Rectal smooth muscle tissue (tissue), 1 donor: ENCODE measurements around the gene CCDC127.
"Not testable (repeated sequence)": the region's sequence is repeated elsewhere in the genome, so short reads cannot be mapped to it uniquely, and the experiment has no call there.

Source experiments
- H3K27ac ChIP-seq: one replicate; pipeline ENCODE4 v1.7.0; 2013; ENCODE audit warnings: low read depth, low read length, inconsistent platforms
- H3K27me3 ChIP-seq: one replicate; pipeline ENCODE4 v1.7.0; 2013; ENCODE audit warnings: low read length; ENCODE audit not compliant: control insufficient read depth, insufficient read depth
- H3K36me3 ChIP-seq: one replicate; pipeline ENCODE4 v1.7.0; 2013; ENCODE audit warnings: low read length; ENCODE audit not compliant: control insufficient read depth, insufficient read depth
- H3K4me1 ChIP-seq: one replicate; pipeline ENCODE4 v1.7.0; 2013; ENCODE audit warnings: low read length; ENCODE audit not compliant: control insufficient read depth, insufficient read depth
- H3K4me3 ChIP-seq: one replicate; pipeline ENCODE4 v1.7.0; 2013; ENCODE audit warnings: low read length
- H3K9ac ChIP-seq: one replicate; pipeline ENCODE4 v1.7.0; 2013; ENCODE audit warnings: low read length

Gene CCDC127

DNA sequence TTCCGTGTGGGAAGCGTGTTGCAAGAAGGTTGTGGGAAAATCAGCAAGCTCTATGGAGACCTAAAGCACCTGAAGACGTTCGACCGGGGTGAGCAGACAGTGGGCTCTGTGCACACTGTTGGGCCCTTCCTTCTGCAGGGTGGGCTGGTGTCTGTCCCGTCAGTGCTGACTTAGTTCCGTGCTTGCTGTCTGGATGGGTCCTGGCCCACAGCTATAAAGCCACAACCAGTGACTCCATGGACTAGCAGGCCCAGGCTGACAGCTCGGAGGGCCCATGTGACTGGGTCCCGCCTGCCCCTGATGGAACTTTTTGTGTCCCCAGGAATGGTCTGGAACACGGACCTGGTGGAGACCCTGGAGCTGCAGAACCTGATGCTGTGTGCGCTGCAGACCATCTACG is 33.1 kb upstream of the CCDC127 start:
- not testable (repeated sequence) for H3K4me3 ChIP-seq, H3K4me1 ChIP-seq, H3K27ac ChIP-seq, H3K9ac ChIP-seq, H3K27me3 ChIP-seq
- peaks cover 16% of the 10 kb centered on the region for H3K36me3 ChIP-seq

DNA sequence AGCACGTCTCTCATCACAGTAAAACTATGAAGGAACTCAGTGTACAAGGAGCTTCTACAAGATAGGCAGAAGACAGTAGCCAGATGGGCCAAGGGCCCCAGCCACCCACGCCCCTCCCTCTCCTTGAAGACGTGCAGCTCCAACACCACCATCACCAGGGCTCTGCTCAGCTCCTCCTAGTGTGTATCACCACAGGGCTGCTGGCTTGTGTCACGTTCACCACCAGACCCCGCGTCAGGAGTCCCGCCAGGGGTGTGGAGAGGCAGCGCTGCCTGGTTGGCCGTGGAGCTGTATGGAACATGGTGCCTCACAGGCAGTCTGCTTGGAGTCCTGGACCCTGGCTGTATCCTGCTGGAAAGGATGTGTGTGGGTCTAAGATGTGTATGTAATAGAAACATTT is 32.4 kb upstream of the CCDC127 start:
- H3K27me3 ChIP-seq, H3K4me1 ChIP-seq, H3K27ac ChIP-seq, H3K4me3 ChIP-seq, H3K9ac ChIP-seq: not testable (repeated sequence)
- peaks cover 16% of the 10 kb centered on the region for H3K36me3 ChIP-seq

DNA sequence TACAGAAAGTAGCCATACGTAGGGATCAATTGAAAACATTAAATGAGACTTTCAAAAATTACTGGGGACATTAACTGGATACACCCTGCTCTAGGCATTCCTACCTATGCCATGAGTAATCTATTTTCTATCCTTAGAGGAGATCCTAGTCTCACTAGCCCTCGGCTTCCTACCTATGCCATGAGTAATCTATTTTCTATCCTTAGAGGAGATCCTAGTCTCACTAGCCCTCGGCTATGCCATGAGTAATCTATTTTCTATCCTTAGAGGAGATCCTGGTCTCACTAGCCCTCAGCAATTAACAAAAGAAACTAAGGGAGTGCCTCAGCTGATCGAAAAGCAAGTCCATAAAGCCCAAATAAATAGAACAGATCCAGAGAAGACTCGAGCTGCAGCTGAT is 27.8 kb upstream of the CCDC127 start:
- H3K9ac ChIP-seq, H3K27me3 ChIP-seq: not testable (repeated sequence)
- peaks cover 12% of the 10 kb centered on the region for H3K36me3 ChIP-seq

DNA sequence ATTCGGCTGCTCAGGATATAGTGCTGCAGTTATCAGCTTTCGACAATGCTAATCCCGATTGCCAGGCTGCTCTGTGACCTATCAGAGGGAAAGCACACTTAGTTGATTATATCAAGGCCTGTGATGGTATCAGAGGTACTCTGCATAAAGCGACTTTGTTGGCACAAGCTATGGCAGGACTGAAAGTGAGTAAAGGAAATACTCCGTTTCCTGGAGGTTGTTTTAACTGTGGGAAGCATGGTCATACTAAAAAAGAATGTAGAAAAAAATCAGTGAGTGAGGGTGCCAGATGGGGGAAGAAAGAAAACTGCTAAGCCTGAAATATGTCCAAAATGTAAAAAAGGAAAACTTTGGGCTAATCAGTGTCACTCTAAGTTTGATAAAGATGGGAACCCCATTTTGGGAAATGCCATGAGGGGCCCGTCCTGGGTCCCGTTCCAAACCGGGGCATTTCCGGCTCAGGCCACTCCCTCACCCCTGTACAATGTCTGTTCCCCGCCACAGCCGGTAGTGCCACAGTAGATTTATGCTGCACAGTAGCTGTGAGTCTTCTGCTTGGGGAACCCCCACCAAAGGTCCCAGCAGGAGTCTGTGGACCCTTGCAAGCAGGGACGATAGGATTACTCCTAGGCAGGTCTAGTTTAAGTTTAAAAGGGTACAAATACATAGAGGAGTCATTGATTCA is 25.9 kb upstream of the CCDC127 start:
- not testable (repeated sequence) for H3K9ac ChIP-seq, H3K4me3 ChIP-seq, H3K4me1 ChIP-seq, H3K27me3 ChIP-seq, H3K27ac ChIP-seq, H3K36me3 ChIP-seq

More for the DNA sequence above, 27.8 kb upstream of the CCDC127 start:
- not testable (repeated sequence) for H3K27ac ChIP-seq, H3K4me1 ChIP-seq, H3K4me3 ChIP-seq

DNA sequence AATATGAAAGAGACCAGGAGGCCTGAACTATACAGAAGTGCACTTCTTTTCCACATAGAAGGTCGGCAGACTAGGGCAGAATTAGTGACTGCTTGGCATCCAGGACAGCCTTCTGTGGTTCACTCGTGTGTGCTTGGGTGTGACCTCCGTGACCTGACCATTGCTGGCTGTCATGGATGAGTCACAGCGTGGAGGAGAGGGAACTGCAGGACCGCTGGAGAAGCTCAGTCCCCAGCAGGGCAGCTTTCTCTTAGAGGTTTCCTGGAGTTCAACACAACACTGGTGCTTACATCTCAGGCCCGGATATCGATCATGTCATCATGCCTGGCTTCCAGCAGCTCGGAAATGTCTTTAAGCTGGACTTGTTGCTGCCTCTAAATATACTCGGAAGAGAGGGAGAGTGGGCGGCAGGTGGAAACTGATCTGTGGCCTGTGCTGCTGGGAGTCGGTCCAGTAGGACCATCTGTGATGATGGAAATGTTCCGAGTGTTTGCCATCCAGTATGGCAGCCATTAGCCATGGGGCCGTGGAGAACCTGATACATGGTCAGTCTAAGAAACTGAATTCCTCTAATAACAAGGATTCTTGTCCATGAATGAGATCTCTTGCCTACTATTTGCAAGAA is 23.2 kb upstream of the CCDC127 start:
- H3K4me3 ChIP-seq, H3K27me3 ChIP-seq, H3K27ac ChIP-seq, H3K4me1 ChIP-seq, H3K36me3 ChIP-seq, H3K9ac ChIP-seq: not testable (repeated sequence)

DNA sequence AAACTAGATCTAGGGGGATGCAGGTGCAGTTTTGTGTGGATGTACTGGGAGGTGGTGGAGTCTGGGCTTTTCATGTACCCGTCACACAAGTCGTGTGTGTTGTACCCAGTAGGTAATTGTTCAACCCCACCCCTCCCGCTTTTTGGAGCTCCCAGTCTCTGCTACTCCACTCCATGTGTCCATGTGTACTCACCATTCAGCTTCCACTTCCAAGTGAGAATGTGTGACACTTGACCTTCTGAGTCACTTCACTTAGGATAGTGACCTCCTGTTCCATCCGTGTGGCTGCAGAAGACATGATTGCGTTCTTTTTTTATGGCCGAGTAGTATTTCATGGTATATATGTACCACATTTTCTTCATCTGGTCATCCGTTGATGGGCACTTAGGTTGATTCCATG is 22.6 kb upstream of the CCDC127 start:
- H3K4me1 ChIP-seq, H3K4me3 ChIP-seq, H3K27ac ChIP-seq, H3K36me3 ChIP-seq, H3K9ac ChIP-seq, H3K27me3 ChIP-seq: not testable (repeated sequence)

DNA sequence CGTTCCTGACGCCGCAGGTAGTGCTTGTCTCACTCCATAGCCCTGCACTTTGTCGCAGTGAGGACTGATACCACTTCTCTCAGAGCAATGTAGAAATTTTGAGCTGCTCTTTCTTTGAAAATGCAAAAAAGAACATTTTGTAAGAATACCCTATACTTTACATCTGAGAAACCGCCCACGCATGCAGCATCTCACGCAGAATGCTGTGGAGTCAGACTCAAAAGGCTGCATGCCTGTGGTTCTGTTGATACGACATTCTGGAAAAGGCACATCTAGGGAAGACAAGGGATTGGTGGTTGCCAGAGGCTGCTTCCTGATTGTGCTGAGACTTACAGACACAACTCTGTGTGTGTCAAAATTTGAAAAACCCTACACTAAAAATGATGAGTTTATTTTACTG is 20.0 kb upstream of the CCDC127 start:
- H3K9ac ChIP-seq, H3K27ac ChIP-seq, H3K27me3 ChIP-seq, H3K4me3 ChIP-seq, H3K4me1 ChIP-seq: not testable (repeated sequence)
- H3K36me3 ChIP-seq: peaks cover 11% of the 10 kb centered on the region

DNA sequence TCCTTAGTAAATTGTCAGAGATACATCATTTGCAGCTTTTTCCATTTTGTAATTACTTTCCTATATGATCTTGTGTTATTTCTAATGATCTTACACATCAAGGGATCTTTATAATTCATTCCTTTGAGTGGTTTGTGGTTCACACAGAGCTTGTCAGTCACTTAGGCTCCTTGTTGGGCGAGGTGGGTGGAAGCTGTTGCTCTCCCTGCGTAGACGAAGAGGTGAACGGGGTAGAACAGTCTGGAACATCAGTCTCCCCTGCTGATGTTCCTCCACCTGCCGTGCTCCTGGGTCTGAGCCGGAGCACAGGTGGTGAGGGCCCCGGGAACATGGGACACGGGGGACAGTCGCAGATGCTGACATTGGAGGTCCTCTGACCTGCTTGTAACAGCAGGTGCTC is 17.6 kb upstream of the CCDC127 start:
- not testable (repeated sequence) for H3K27me3 ChIP-seq, H3K4me3 ChIP-seq
- peaks cover 11% of the 10 kb centered on the region for H3K36me3 ChIP-seq

DNA sequence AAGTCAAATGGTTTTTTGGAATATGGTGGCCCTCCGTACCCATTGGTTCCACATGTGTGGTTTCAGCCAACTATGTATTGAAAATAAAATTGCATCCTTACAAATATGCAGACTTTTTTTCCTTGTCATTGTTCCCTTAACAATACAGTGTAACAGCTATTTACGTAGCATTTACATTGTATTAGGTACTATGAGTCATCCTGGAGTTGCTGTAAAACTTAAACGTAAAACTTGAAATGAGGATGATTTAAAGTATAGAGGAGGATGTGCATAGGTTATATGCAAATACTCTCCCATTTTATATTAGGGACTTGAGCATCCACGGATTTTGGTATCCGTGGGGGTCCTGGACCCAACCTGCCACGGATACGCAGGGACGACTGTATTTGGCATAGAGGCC is 16.5 kb upstream of the CCDC127 start:
- Histone ChIP-seq H3K27ac (no peak overlapping the region), H3K9ac (no peak overlapping the region), H3K27me3 (no peaks in the 10 kb centered on the region), H3K36me3 (peaks cover 12% of the 10 kb centered on the region), H3K4me3 (no peak overlapping the region), H3K4me1 (no peaks in the 10 kb centered on the region)

More for the DNA sequence above, 17.6 kb upstream of the CCDC127 start:
- H3K27ac ChIP-seq, H3K4me1 ChIP-seq, H3K9ac ChIP-seq: not testable (repeated sequence)

DNA sequence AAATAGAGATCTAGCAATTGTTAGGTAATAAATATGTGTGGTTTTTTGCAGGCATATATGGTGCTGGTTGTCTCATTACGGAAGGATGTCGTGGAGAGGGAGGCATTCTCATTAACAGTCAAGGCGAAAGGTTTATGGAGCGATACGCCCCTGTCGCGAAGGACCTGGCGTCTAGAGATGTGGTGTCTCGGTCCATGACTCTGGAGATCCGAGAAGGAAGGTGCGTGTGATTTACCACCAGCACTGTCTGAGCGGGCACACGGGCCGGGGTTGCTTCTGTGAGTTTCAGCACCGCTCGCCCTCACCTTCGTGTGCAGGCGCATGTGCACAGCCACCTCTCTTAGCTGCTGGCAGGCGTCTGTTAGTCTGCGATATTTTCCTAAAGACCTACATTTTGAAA is 15.5 kb upstream of the CCDC127 start:
- not testable (repeated sequence) for H3K4me1 ChIP-seq, H3K4me3 ChIP-seq, H3K27ac ChIP-seq, H3K9ac ChIP-seq, H3K27me3 ChIP-seq
- peaks cover 16% of the 10 kb centered on the region for H3K36me3 ChIP-seq

DNA sequence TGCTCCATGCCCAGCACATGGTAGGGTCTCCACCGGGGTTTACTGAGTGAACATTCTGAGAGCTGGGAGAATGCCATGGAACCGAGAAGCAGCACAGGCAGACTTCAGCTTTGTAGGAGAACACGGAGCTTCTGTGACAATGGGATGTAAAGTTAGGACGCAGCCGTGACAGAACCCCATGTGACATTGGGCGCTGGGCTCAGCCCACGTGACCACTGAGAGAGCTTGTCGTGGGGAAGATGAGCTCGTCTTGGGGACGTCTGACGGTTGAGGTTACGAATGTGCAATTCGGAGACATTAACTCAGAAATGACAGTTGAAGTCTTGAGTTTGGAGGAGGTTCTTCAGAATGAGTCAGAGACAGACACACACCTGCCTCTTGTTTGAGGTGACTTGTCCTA is 13.7 kb upstream of the CCDC127 start:
- no peaks in the 10 kb centered on the region for H3K27me3 ChIP-seq
- no peaks in the 10 kb centered on the region for H3K4me1 ChIP-seq
- H3K9ac ChIP-seq: no peak overlapping the region
- H3K4me3 ChIP-seq: no peak overlapping the region
- no peak overlapping the region for H3K27ac ChIP-seq
- peaks cover 18% of the 10 kb centered on the region for H3K36me3 ChIP-seq

DNA sequence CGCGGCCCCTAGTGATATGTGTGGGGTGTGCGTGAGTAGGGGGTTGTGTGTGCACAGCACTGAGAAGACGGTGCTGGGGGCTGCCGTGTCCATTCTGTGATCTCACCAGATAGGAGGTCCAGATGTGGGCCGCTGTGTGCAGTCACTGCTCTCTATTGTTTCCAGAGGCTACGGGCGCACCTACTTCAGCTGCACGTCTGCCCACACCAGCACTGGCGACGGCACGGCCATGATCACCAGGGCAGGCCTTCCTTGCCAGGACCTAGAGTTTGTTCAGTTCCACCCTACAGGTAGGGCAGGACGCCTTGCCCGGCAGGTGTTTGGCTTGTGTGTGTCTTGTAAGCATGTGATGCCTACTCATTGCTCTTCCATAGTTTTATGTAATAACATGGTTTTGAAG is 12.8 kb upstream of the CCDC127 start:
- no peaks in the 10 kb centered on the region for H3K4me1 ChIP-seq
- no peak overlapping the region for H3K9ac ChIP-seq
- peaks cover 24% of the 10 kb centered on the region for H3K36me3 ChIP-seq
- no peak overlapping the region for H3K27ac ChIP-seq
- H3K27me3 ChIP-seq: no peaks in the 10 kb centered on the region
- no peak overlapping the region for H3K4me3 ChIP-seq

DNA sequence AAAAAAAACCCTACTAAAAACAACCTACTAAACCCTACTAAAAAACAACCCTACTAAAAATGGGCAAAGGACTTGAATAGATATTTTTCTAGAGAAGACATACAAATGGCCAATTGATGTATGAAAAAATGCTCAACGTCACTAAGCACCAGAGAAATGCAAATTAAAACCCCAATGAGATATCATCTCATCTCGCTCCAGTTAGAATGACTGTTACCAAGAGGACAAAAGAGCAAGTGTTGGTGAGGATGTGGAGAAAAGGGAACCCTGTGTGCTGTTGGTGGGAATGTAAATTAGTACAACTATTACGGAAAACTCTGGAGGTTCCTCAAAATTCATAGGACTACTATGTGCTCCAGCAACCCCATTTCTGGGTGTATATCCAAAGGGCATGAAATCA is 10.9 kb upstream of the CCDC127 start:
- Histone ChIP-seq H3K4me1 (no peaks in the 10 kb centered on the region), H3K27me3 (no peaks in the 10 kb centered on the region), H3K27ac (no peak overlapping the region), H3K36me3 (peaks cover 25% of the 10 kb centered on the region), H3K4me3 (no peak overlapping the region), H3K9ac (no peak overlapping the region)
